HFF-Myc (cell line): ENCODE measurements around the gene AGBL1.

ENCODE experiments used
- DNase-seq: peaks from one replicate; pipeline ENCODE4 v3.0.0-alpha.2; 2011; ENCODE audit warnings: low read depth; ENCODE audit errors: extremely low read depth
- H3K4me3 ChIP-seq: replicated peaks from 2 replicates; pipeline ENCODE4 v1.5.1; 2011; ENCODE audit warnings: low read depth, mild to moderate bottlenecking, control low read depth, low read length
- TF ChIP-seq, protein P1 (sequence below): IDR thresholded peaks from 2 replicates; pipeline ENCODE4 v1.5.1; 2012; ENCODE audit warnings: mild to moderate bottlenecking, low read depth, low read length, control low read depth; ENCODE audit errors: missing control alignments

AGBL1 gene

DNA sequence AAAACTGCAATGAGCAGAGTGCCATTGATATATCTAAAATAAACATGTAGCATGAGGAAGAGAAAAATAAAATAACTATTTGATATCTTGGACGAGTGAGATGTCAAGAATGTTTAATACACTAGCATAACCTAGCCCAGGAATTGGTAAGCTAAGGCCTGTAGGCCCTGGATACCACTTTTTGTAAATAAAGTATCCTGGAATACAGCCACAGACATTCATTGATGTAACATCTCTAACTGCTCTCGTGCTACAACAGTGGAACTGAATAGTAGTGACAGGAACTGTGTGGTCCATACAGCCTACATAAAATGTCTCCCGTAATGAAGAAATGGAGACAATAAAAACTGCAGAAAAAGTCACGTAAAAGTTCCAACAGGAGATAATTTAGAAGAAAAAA lies 869.0 kb downstream of the AGBL1 start:
- DNase-seq, result no peak
- TF ChIP-seq, protein P1, sequence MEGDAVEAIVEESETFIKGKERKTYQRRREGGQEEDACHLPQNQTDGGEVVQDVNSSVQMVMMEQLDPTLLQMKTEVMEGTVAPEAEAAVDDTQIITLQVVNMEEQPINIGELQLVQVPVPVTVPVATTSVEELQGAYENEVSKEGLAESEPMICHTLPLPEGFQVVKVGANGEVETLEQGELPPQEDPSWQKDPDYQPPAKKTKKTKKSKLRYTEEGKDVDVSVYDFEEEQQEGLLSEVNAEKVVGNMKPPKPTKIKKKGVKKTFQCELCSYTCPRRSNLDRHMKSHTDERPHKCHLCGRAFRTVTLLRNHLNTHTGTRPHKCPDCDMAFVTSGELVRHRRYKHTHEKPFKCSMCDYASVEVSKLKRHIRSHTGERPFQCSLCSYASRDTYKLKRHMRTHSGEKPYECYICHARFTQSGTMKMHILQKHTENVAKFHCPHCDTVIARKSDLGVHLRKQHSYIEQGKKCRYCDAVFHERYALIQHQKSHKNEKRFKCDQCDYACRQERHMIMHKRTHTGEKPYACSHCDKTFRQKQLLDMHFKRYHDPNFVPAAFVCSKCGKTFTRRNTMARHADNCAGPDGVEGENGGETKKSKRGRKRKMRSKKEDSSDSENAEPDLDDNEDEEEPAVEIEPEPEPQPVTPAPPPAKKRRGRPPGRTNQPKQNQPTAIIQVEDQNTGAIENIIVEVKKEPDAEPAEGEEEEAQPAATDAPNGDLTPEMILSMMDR, result no peak
- no peak overlapping the region for H3K4me3 ChIP-seq

DNA sequence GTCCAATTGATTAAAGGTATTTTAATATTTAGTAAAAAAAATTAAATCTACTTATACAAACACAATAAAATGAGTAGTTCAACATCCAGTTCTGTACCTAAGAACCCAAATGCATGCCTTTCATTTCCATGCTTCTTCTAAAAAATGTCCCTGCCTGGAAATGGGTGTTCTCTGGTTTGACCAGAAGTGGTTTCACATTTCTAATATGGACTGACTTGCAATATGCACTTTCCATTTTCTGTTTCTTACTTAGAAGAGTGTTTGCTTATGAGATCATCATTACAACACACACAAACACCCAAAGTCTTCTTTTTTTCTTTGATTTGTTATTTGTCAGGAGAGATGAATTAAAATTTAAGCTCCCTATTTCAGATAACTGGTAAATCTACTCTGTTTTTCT lies 879.6 kb downstream of the AGBL1 start:
- TF ChIP-seq, protein P1, result no peak
- no peak overlapping the region for H3K4me3 ChIP-seq
- DNase-seq, result no peak

DNA sequence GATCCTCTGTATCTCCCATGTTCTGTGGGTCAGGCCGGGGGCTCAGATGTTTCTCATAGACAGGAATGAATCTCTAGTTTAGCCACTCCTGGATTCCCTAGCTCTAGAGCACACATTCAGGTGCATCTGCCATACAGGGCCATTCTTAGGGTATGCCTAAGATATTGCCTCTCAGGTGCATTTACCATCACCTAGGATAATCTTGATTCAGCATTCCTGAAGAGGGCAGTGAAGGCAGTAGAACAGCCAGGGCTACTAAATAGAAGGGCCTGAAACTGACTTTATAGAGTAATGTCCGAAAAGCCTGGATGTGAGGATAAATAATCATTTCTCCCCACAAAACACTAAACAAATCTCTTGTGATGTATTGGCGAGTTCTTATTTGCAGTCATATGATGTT lies 882.0 kb downstream of the AGBL1 start:
- no peak overlapping the region for H3K4me3 ChIP-seq
- no peak for DNase-seq
- TF ChIP-seq, protein P1, result no peak

DNA sequence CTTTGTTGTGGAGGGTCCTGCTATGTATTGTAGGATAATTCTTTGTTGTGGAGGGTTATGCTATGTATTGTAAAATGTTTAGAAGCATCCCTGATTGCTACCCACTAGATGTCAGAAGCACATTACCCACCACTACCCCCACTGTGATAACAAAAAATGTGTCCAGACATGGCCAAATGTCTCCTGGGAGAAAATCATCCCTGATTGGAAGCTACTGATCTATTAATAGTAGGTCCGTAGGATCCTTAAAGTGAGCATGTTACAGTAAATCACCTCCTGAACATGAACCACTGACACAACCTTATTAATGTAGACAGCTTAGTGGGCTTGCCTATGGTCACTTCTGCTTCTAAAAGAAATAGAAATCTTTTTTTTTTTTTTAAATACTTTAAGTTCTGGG lies 884.6 kb downstream of the AGBL1 start:
- TF ChIP-seq, protein P1, result no peak
- no peak overlapping the region for H3K4me3 ChIP-seq
- no peak for DNase-seq

DNA sequence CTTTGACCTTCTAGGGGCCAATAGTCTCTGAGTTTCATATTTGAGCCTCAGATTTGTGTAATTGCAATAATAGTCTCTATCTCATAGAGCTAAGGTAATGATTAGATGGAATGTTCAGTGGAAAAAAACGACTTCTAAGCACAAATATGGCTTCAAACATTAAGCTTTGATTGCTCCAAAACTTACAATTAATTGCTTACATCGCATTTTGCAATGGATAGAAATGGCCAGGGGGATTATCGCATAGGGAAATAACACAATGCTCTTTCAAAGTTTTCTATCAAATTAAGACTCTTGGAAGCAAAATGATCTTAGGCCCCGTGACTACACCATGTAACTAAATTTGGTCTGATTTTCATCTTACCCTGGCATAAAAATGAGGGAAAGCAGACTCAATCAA lies 888.6 kb downstream of the AGBL1 start:
- TF ChIP-seq, protein P1, result no peak
- no peak overlapping the region for H3K4me3 ChIP-seq
- no peak for DNase-seq

DNA sequence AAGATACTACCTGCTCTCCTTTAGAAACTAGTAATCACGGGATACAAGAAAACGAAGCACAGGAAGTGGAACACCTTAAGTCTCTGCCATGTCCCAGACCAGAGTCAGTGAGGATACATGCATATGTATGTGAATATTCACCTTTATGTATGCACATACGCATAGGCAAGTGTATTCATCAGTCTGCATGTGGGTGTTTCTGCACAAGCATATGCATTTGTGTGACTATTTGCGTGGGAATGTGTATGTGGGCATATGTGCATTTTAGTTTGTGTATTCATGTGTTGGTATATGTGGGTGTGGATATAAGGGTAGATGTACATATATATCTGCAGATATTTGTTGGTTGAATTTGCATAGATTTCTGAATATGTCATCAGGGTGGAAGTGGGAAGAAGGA lies 889.7 kb downstream of the AGBL1 start:
- DNase-seq, result no peak
- H3K4me3 ChIP-seq, result no peak overlapping the region
- TF ChIP-seq, protein P1, result no peak

DNA sequence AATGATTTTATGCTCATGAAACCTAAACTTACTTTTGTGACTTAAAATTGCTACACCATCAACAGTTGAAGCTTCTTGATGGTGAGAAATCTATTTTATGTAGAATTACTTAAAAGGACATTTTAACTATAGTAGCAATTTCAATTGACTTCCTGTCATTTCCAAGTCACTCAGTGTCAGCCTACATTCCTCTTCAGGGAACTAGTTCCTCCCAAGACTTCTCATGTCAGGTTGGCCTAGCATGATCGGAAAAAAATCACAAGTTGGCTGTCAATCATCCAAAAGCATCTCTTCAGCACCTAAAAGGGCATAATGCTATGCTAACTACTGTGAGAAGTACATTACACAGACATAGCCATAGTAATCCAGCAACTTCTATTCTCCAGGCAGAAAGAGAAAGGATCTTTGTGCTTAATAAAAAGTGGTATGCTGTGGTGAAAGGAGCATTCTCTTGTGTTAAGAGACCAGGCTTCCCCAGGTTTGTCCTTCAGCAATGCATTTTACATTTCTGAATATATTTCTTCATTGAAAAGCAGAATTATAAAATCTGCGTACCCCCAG lies 893.7 kb downstream of the AGBL1 start:
- no peak for DNase-seq
- H3K4me3 ChIP-seq, result no peak overlapping the region
- TF ChIP-seq, protein P1, result no peak
